HepG2 (cell line): Measurements from ENCODE around the gene DNAJC1. TPM values are rescaled to one million over a fixed set of nuclear protein-coding genes. Genes with fewer than 3 reads are reported as not detected.

Experiments
- ATAC-seq: fragments of 200-7000 bp; cut with Tn5 transposase; 3 replicates; pipeline ENCODE4 v1.9.1; 2020; ENCODE audit warnings: mild to moderate bottlenecking, moderate library complexity
- BruUV-seq: library from RNA; stranded (reverse); fragments of 400-500 nt; replicated peaks from 2 replicates; lab custom pipeline; 2021; lab: Mats Ljungman, UMichigan
- CTCF ChIA-PET: fragments of 300-600 bp; formaldehyde crosslinking; extraction: SDS; loops from one replicate; lab custom pipeline; 2021; ENCODE audit warnings: low total read pairs, inconsistent platforms, low intra/inter-chr PET ratio; lab: Yijun Ruan, JAX
- POLR2A ChIA-PET: fragments of 350-600 bp; sonication (Branson Sonifier 250); formaldehyde crosslinking; loops from one replicate; lab custom pipeline; 2020; ENCODE audit warnings: antibody characterized with exemption, inconsistent platforms; lab: Yijun Ruan, JAX
- DNase-seq: peaks from one replicate; pipeline ENCODE4 v3.0.0-alpha.2; 2015; ENCODE audit warnings: low spot score
- FAIRE-seq: peaks from 3 replicates; lab custom pipeline; 2011; peaks lifted over from hg19 to GRCh38; lab: Jason Lieb, UNC
- H2AFZ ChIP-seq: one replicate; pipeline ENCODE4 v1.6.1; 2011; ENCODE audit warnings: low read length, inconsistent platforms
- H3K27ac ChIP-seq: fragments of 300-600 bp; 3 replicates; pipeline ENCODE4 v1.8.0; 2011; ENCODE audit warnings: mixed run types, mild to moderate bottlenecking, mixed read lengths, low read length, inconsistent platforms; ENCODE audit not compliant: insufficient read depth; ENCODE audit errors: extremely low read length
- H3K27me3 ChIP-seq, 2 experiments: fragments of 200-600 bp in 1 of 2; 2 replicates in 1 of 2; 3 replicates in 1 of 2; pipeline versions ENCODE4 v1.6.0 to v1.8.0; 2011; ENCODE audit warnings: low read length in 2 of 2, mild to moderate bottlenecking in 2 of 2, moderate library complexity in 2 of 2, inconsistent platforms in 1 of 2; ENCODE audit not compliant: insufficient read depth in 2 of 2, control insufficient read depth in 1 of 2
- H3K36me3 ChIP-seq, 2 experiments: fragments of 200-600 bp in 1 of 2; replicated peaks in 1 of 2; 2 replicates in 1 of 2; 3 replicates in 1 of 2; pipeline versions ENCODE4 v1.5.1 to v1.8.0; 2011; ENCODE audit warnings: low read length in 2 of 2, inconsistent platforms in 1 of 2; ENCODE audit not compliant: insufficient read depth in 2 of 2, control insufficient read depth in 1 of 2
- H3K4me1 ChIP-seq: 2 replicates; pipeline ENCODE4 v1.5.1; 2012; ENCODE audit warnings: low read length, inconsistent platforms; ENCODE audit not compliant: insufficient read depth
- H3K4me2 ChIP-seq: 2 replicates; pipeline ENCODE4 v1.6.0; 2011; ENCODE audit warnings: low read depth, low read length, inconsistent platforms
- H3K4me3 ChIP-seq, 3 experiments: fragments of 200-600 bp in 1 of 3; sonication (generic), shearing (Covaris generic) in 1 of 3; replicated peaks in 1 of 3; 2 replicates each; pipeline ENCODE4 v1.5.1; 2011 to 2016; ENCODE audit warnings: low read length in 3 of 3, inconsistent platforms in 2 of 3, low read depth in 2 of 3, mild to moderate bottlenecking in 2 of 3, control low read depth in 1 of 3, mixed read lengths in 1 of 3; ENCODE audit not compliant: insufficient read depth in 1 of 3
- H3K79me2 ChIP-seq: one replicate; pipeline ENCODE4 v1.6.1; 2011; ENCODE audit warnings: low read length, inconsistent platforms; ENCODE audit not compliant: insufficient read depth
- H3K9ac ChIP-seq: 2 replicates; pipeline ENCODE4 v1.6.0; 2011; ENCODE audit warnings: mild to moderate bottlenecking, low read depth, low read length, inconsistent platforms; ENCODE audit not compliant: insufficient read depth
- H3K9me3 ChIP-seq: 2 replicates; pipeline ENCODE4 v1.5.1; 2012; ENCODE audit warnings: mild to moderate bottlenecking, low read length
- H4K20me1 ChIP-seq: 2 replicates; pipeline ENCODE4 v1.6.0; 2011; ENCODE audit warnings: inconsistent platforms, mild to moderate bottlenecking, low read length, moderate library complexity; ENCODE audit not compliant: insufficient read depth
- ATF2 ChIP-seq: sonication (generic); formaldehyde crosslinking; IDR thresholded peaks from 2 replicates; pipeline ENCODE4 v1.4.0; 2020; ENCODE audit warnings: missing genetic modification reagents
- ELF4 ChIP-seq: sonication (generic); formaldehyde crosslinking; IDR thresholded peaks from 2 replicates; pipeline ENCODE4 v1.5.0; 2020; ENCODE audit warnings: missing genetic modification reagents, mild to moderate bottlenecking, moderate library complexity, borderline replicate concordance
- GZF1 ChIP-seq: sonication (generic); formaldehyde crosslinking; IDR thresholded peaks from 2 replicates; pipeline ENCODE4 v1.5.1; 2020; ENCODE audit warnings: mild to moderate bottlenecking, missing genetic modification reagents
- HNRNPL ChIP-seq: fragments of 200-400 bp; formaldehyde crosslinking; IDR thresholded peaks from 2 replicates; pipeline ENCODE4 v1.6.1; 2017; ENCODE audit warnings: mild to moderate bottlenecking, low read depth, low read length
- LCORL ChIP-seq, 2 experiments: fragments of 450-650 bp in 1 of 2; sonication (generic) in 1 of 2; formaldehyde crosslinking in 1 of 2; IDR thresholded peaks; 2 replicates each; pipeline versions ENCODE4 v1.5.0 to v1.6.1; 2017 to 2020; ENCODE audit warnings: antibody characterized with exemption in 1 of 2, missing genetic modification reagents in 1 of 2
- MAFF ChIP-seq: IDR thresholded peaks from 2 replicates; pipeline ENCODE4 v1.6.1; 2011; ENCODE audit warnings: low read depth, low read length, improper control_type of control experiment
- MAFK ChIP-seq, 2 experiments: IDR thresholded peaks in 1 of 2; conservative IDR thresholded peaks in 1 of 2; 2 replicates each; pipeline ENCODE4 v1.6.1; 2011; ENCODE audit warnings: improper control_type of control experiment in 2 of 2, low read length in 2 of 2
- MLLT10 ChIP-seq: sonication (generic); formaldehyde crosslinking; IDR thresholded peaks from 2 replicates; pipeline ENCODE4 v1.4.0; 2020; ENCODE audit warnings: missing genetic modification reagents
- NKX3-1 ChIP-seq: sonication (generic); formaldehyde crosslinking; IDR thresholded peaks from 2 replicates; pipeline ENCODE4 v1.5.0; 2020; ENCODE audit warnings: missing genetic modification reagents
- PRDM4 ChIP-seq: sonication (generic); formaldehyde crosslinking; IDR thresholded peaks from 2 replicates; pipeline ENCODE4 v1.9.0; 2021; ENCODE audit warnings: missing genetic modification reagents, borderline replicate concordance
- PREB ChIP-seq: sonication (generic); formaldehyde crosslinking; IDR thresholded peaks from 2 replicates; pipeline ENCODE4 v1.4.0; 2020; ENCODE audit warnings: missing genetic modification reagents
- SP5 ChIP-seq: IDR thresholded peaks from 2 replicates; pipeline ENCODE4 v1.6.1; 2016; ENCODE audit warnings: low read depth, borderline replicate concordance
- ZC3H4 ChIP-seq: sonication (generic); formaldehyde crosslinking; IDR thresholded peaks from 2 replicates; pipeline ENCODE4 v1.4.0; 2020; ENCODE audit warnings: missing genetic modification reagents, borderline replicate concordance
- ZKSCAN5 ChIP-seq: sonication (generic); formaldehyde crosslinking; IDR thresholded peaks from 2 replicates; pipeline ENCODE4 v1.5.1; 2020; ENCODE audit warnings: mild to moderate bottlenecking, missing genetic modification reagents
- ZNF562 ChIP-seq: sonication (generic); formaldehyde crosslinking; IDR thresholded peaks from 2 replicates; pipeline ENCODE4 v1.8.0; 2022; ENCODE audit warnings: missing genetic modification reagents, borderline replicate concordance
- WGBS: methylation state at CpG from one replicate; pipeline ENCODE4 v1.1.6; 2017; ENCODE audit warnings: low lambda C conversion rate; 5-methylcytosine and 5-hydroxymethylcytosine counted together
- in situ Hi-C: cut with HindIII; loops from 2 replicates; pipeline ENCODE4 v1.10.0; 2017; ENCODE audit warnings: low pct_unique_long_range_greater_than_20kb; ENCODE audit not compliant: extremely low pct_ligation_motif_present
- intact Hi-C: fragments of 100-400 bp; cut with micrococcal nuclease; formaldehyde crosslinking; loops from one replicate; pipeline ENCODE4 v1.10.0; 2022; ENCODE audit not compliant: unreplicated experiment
- polyA plus RNA-seq, 8 experiments: library from polyadenylated mRNA; depleted of rRNA in 3 of 8; stranded (reverse) in 7 of 8; unstranded in 1 of 8; fragments of >200 nt; fragmentation: Illumina TruSeq in 4 of 8; extraction: Trizol in 4 of 8; gene quantifications; 2 replicates each; pipeline versions ENCODE4 v1.2.1 to v1.2.3, GENCODE V29; 2011 to 2016; ENCODE audit warnings: low read depth in 4 of 8, missing spikeins in 1 of 8, mixed read lengths in 1 of 8; ENCODE audit not compliant: insufficient read depth in 1 of 8
- total RNA-seq, 5 experiments: library from RNA; depleted of rRNA; stranded (reverse); fragments of >200 nt; fragmentation: Illumina TruSeq; extraction: Trizol; gene quantifications; 2 replicates each; pipeline ENCODE4 v1.2.3, GENCODE V29; 2016; ENCODE audit warnings: low read depth in 1 of 5

The DNAJC1 gene
- total and polyA plus RNA-seq, 2 of the 13 experiments (the other 11 are each of a cell fraction or from before 2014, with no cell fraction given) = 9.9 to 16.6 TPM

GRCh38 chr10:21776883-21777282, 226.6 kb downstream of the DNAJC1 start:
- CTCF ChIA-PET = no interaction called here
- no peaks in the 10 kb centered on the region for H4K20me1 ChIP-seq
- DNase-seq (no peak), FAIRE-seq (no peak), ATAC-seq (no peak)
- H3K9me3 ChIP-seq = no peaks in the 10 kb centered on the region
- H3K4me2 ChIP-seq = no peak overlapping the region
- in situ Hi-C loops = no loop called here
- no peak overlapping the region for H3K4me3 ChIP-seq
- H3K36me3 ChIP-seq = no peaks in the 10 kb centered on the region
- no peak overlapping the region for H2AFZ ChIP-seq
- no TSS peak for BruUV-seq
- 93% methylated on average over 1 of the region's 1 CpG for WGBS
- H3K27me3 ChIP-seq = no peaks in the 10 kb centered on the region
- POLR2A ChIA-PET = no interaction called here
- H3K9ac ChIP-seq = no peak overlapping the region
- no peaks in the 10 kb centered on the region for H3K4me1 ChIP-seq
- intact Hi-C loops = no loop called here
- H3K27ac ChIP-seq = no peak overlapping the region
- no peaks in the 10 kb centered on the region for H3K79me2 ChIP-seq
- TF ChIP-seq LCORL (IDR thresholded peaks at IDR 0.05) = no peak
- no peak for TF ChIP-seq LCORL (CRISPR knock-in tag; IDR thresholded peaks at IDR 0.05)
- TF ChIP-seq MLLT10 (CRISPR knock-in tag) = no peak
- TF ChIP-seq MAFF = peak; percentile 71
- TF ChIP-seq MAFK (conservative IDR thresholded peaks at IDR 0.05 in 1 of 2, IDR thresholded peaks at IDR 0.05 in 1 of 2; ENCODE audit: low read length in 2 of 2) = peak; percentile 67 to 77

GRCh38 chr10:21771219-21771618, 232.3 kb downstream of the DNAJC1 start:
- 99% methylated on average over 4 of the region's 4 CpGs for WGBS
- no peaks in the 10 kb centered on the region for H3K27me3 ChIP-seq
- H3K4me3 ChIP-seq = no peak overlapping the region
- no peaks in the 10 kb centered on the region for H3K79me2 ChIP-seq
- no peak overlapping the region for H3K9ac ChIP-seq
- no peak for DNase-seq
- no peaks in the 10 kb centered on the region for H3K4me1 ChIP-seq
- no peak overlapping the region for H3K4me2 ChIP-seq
- BruUV-seq = no TSS peak
- no peaks in the 10 kb centered on the region for H3K36me3 ChIP-seq
- in situ Hi-C loops (no loop called here), intact Hi-C loops (no loop called here)
- no peak for FAIRE-seq
- no peak for ATAC-seq
- ChIA-PET POLR2A (no interaction called here), CTCF (no interaction called here)
- H3K27ac ChIP-seq = no peak overlapping the region
- H2AFZ ChIP-seq = no peak overlapping the region
- H3K9me3 ChIP-seq = no peaks in the 10 kb centered on the region
- no peaks in the 10 kb centered on the region for H4K20me1 ChIP-seq
- TF ChIP-seq ELF4 = no peak
- no peak for TF ChIP-seq GZF1
- no peak for TF ChIP-seq ZNF562 (CRISPR knock-in tag)
- no peak for TF ChIP-seq NKX3-1 (CRISPR knock-in tag)
- TF ChIP-seq HNRNPL = no peak
- TF ChIP-seq PREB (CRISPR knock-in tag) = no peak
- TF ChIP-seq SP5 (CRISPR knock-in tag) = no peak
- TF ChIP-seq ZC3H4 (CRISPR knock-in tag) = no peak
- TF ChIP-seq ZKSCAN5 = no peak
- no peak for TF ChIP-seq ATF2 (CRISPR knock-in tag)
- no peak for TF ChIP-seq PRDM4 (CRISPR knock-in tag)
